SKM-1 treated with dmso at 0.1 percent for 144 hours (cell line): ENCODE data around the gene AMIGO2.

ENCODE experiments used
- DNase-seq: peaks from one replicate; lab custom pipeline; 2025; ENCODE audit not compliant: unreplicated experiment; lab: John Stamatoyannopoulos, UW

Gene AMIGO2

DNA sequence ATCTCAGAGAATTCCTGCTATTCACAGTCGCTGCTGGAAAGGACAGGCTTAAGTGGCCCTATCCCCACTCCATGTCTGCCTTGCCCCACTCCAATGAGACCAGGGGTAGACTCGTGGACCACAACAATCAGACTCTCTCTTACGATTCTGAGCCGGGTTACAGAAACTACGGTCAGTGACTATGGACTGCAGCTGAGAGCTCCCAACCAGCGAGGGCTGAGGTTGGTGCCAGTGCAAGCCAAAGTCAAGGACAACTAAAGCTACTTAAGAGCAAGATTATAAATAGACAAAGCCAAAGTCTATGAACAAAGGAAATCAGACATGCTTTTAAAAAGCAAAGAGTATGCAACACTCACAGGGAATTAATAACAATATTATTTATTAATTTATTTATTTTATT lies 18.3 kb upstream of the AMIGO2 start:
- DNase-seq, result no peak

DNA sequence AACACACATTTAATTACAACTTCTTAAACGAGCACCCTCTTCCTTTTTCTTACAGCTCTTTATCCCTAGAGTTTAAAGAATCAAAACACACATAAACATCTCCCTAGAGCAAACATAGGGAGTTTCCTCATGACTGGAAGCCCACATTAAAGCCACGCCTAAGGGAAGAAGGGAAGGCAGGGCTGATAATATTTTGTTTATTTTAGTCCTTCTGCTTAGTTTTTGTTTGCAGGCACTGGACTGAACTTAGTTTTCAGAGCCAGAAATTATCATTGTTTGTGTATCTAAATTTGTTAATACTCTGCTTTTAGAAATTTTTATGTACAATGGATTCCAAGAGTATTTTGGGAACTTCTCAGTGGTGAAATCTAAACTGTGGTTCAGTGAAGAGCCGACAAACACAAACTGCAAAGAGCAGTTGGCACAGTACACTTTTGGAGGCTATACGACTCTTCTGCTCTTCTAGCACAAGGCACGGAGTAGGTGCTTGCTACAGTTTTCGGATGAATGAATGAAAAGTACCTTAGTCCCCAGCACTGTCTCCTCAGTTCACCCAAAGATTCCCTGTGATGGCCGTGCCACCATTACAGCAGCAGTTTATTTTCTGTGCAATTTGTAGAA lies 17.6 kb upstream of the AMIGO2 start:
- no peak for DNase-seq

DNA sequence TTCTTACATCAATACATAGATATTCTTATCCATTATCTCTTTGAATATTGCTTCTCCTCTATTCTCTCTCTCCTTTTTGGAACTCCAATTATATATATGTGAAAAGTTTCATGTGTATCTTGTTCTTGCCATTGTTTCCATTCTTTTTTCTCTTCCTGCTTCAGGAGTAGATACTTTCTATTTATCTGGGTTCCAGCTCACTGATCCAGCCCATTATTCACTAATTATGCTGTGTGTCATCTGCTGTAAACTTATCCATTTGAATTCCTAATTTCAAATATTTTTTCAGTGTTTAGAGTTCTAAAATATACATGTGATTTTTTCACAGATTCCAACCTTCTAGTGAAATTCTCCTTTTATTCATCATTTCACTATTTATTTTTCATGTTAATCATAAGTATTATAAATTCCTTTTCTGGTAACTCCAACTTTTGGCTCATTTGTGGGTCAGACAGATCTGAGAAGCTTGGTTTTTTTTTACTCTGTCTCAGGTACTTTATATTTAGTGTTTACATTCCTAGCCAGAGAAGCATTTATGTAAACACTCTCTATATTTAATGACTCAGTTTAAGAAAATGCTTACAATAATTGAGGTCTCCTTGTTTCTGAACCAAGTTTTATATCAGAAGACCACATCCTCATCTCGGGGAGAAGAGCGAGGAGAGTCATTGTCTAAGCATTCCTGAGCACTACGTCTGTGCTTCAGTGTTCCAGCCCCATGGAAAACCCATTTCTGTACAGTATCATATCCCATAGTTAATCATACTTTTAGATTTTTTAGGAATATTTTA lies 15.9 kb upstream of the AMIGO2 start:
- DNase-seq, result no peak

DNA sequence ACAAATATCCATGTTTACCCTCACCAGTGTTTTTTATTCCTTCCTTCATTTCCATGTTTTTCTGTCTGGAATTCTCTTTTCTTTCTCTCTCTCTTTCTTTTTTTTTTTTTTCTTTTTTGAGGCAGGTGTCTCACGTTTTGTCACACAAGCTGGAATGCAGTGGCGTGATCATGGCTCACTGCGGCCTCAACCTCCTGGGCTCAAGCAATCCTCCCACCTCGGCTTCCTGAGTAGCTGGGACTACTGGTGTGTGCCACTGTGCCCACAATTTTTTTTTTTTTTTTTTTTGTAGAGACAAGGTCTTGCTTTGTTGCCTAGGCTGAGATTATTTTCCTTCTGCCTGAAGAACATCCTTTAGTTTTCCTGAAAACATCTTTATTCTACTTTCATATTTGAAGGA lies 15.0 kb upstream of the AMIGO2 start:
- DNase-seq, result no peak

DNA sequence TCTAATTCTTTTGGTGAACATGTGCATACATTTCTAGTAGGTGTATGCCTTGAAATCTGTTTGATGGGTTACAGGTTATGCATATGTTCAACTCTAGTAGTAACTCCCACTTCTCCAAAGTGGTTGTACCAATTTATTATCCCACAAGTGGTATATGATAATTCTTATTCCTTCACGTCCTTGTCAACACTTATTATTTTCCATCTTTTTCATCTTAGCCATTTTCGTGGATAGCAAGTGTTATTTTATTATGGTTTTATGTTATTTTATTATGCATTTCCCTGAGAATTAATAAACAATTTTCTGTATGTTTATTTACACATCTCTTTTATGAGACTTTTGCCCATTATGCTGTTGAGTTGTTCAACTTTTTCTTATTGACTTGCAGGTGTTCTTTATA lies 11.2 kb upstream of the AMIGO2 start:
- no peak for DNase-seq

DNA sequence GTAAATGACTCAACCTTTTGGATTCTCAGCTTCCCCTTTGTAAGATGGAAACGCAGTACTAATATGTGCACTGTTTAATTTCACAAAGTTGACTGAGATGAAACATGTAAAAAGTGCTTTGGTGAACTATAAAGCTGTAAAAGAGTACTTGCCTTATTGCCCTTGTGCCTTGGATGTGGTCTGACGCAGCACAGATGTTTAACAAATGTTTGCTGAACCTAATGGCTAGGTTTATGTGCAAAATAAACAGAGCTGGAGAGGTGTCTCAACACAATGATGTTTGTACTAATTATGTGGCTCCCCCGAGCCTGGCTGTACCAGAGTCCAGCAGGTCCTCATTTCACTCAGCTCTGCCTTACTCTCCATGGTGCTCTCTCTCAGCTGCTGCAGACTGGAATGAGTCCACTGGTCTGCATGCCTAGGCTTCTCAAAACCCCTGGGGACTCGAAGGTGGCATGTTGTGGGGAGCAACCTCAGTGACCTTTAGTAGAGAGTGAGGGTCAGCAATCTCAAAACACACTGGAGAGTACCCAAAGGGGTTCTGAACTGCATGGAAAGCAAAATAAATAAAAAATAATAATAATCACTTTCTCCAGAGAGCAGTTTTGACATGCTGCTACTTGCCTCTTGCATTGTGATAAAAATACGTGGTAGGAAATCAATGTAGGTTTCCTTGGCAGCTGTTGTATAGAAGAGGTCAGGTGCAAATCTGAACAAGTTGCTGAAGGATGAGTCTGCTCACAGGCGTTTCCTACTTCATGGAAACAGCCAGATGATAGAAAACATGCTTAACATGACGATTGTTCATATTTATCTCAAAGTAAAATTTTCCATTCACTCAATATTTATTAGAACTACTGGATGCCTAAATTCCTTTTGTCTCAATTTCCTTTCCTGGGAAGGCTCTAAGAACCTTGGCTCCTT lies 8.5 kb upstream of the AMIGO2 start:
- no peak for DNase-seq

DNA sequence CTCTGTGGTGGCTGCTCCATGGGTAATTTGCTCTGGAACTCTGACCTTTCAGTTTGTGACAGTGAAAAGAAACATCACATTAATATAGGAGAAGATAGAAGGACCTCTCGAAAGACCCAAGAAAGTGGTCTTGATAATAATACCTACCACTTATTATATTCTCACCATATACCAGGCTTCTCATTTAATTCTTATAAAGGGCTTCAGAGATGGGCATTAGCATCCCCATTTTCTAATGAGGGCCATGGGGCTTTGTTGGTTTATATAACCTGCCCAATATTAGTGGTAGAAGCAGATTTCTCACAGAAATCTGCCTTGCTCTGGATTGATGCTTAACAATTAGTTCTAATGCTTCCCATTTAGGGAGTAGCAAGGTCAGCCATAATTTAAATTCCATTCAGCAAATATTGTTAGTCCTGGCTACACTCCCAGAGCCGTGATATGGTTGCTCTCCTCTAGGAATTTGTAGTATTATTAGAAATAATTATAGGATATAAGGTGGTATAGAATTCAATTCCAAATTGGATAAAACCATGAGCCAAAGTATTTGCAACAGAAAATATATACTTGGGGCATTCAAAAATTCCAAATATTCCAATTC lies 7.4 kb upstream of the AMIGO2 start:
- no peak for DNase-seq

DNA sequence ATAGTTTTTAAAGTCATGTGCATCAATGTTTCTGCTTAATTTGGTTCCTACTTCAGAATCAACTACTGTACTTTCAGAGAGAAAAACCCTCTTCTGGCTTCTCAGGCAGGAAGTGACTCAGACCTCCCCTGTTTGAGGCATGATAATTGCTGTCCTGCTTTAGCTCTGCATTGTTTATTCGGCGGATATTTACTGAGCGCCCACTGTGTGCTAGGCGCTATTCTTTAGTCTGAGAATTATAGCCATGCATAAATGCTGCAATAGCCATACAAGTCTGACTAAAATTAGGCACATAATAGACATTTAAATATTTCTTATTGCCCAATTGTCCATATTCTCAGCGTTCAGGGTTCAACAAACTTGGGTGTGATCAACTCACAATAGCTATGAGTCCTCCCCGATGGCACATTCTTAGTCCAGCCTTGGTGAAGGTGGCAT lies 6.1 kb upstream of the AMIGO2 start:
- DNase-seq, result peak; percentile 5

DNA sequence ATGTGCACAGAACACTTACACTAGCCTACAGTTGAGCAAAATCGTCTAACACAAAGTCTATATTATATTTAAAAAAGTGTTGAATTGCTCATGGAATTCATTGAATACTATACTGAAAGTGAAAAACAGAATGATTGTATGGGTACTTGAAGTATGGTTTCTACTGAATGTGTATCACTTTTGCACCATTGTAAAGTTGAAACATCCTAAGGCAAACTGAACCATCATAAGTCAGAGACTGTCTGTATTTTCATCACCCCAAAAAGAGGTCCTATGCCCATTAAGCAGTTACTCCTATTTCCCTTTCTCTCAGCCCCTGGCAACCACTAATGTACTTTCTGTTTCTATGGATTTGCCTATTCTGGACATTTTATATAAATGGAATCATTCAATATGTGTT lies 4.4 kb upstream of the AMIGO2 start:
- DNase-seq, result no peak

DNA sequence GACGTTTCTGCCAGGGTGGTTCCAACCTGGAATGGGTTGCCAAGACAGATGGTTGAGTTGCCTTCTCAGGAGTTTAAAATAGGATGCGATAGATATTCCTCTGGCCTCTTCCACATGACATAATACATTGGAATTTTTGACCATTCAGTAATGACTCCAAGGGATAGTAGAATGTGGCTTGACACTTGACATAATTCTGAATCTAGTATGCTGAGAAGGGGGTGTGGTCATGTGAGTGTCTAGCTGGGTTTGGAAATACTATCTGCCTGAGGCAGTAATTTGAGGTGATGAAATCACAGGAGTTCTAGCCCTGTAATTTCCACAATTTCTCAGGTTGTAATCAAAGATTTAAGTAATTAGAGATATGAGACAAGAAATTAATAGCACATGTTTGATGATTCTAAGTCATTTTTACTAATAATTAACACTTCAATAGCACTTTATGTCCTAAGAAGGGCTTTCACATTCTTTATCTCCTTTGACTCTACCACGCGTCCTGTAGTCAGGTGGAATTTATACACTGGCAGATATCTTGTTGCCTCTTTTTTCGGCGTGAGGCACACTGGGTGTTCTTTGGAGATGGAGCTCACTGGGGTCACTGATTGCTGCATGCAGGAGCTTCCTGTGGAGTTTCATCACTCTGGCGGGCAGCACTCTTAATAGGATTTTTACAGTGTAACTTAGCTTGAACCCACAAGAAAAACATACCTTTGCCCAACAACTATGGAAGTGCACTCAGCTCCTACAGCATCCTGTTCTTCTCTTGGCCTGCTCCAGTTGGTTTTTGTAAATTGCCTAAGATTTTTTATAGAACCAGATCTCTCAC lies 3.2 kb upstream of the AMIGO2 start:
- peak; percentile 4 for DNase-seq

DNA sequence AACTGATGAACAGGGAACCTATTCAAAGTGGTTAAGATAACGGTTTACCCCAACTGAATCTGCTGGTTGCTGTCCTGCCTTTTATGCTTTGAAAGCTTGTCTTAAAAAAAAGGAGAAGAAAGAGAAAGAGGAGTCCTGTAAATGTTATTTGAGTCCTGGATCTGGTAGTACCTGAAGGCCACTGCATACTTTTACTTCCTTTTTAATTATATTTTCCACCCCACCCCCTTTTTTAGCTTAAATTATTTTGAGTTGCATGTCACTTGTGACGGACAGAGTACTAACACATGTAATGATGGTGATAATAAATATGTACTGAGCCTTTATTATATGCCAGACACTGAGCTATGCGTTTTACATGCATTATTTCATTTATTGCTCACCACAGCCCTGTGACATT lies 2.5 kb upstream of the AMIGO2 start:
- no peak for DNase-seq

DNA sequence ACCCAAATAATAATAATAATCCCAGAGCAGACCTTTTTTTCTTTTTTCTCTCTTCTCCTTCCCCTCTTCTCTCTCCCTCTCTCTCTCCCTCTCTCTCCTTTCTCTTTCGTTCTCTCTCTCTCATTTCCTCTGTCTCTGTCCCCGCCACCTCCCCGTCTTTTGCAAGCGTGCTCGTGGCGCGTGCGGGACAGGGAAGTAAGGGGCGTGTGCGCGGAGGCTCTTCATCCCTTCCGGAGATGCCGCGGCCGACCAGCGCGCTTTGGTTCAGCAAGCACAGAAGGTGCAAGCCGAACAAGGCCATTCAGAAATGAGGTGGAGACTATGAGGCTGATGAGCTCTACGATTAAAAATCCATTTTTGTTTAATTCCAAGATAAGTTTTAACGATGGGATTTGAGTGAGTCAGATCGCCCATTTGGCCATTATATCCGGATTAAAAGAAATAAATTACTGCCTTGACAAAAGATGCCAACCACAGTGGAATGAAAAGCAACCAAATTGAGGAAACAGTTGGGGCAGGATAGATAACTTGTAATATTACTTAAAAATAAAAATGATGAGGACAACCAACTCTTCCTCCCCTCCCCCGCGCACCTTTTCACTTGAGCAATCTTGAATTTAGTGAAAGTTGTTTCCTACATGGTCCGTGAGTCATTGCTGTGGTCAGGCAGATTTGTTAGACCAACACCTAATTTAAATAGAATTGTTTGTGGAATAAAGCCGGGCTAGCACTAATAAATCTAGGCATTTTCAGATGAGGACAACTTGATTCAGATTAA lies 1.2 kb upstream of the AMIGO2 start:
- DNase-seq, result peak; percentile 21

DNA sequence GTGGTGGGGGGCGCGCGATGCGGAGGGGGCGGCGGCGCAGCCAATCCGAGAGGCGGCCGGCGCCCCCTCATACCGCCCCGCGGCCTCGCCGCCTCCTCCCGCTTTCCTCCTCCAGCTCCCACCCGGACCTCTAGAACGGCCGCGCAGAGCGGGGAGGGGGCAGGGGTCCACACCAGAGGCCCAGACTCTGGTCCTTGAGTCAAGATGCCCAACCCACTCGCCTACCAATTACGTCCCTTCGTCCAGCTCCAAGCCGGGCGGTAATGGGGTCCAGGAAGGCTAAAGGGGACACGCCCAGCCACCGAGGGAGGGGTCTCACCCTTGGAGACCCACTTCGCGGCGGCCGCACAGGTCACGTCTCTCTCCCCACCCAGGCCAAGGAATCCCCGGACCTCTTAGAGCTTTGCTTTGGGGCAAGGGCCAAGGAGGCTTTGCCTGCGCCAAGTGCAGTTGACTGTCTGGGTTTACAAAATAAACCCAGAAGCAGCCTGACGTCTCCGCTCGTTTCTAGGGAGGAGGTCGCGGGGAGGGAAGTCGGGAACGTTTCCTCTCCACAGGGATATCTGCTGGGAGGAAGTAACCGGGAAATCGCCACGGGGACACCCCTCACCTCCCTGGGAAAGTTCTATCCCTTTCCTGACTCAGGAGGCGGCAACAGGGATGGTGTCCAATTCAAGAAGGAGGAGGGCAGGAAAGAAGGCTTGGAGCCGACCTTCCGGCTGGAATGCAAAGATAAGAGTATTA lies 394 bp upstream of the AMIGO2 start:
- DNase-seq, result no peak

DNA sequence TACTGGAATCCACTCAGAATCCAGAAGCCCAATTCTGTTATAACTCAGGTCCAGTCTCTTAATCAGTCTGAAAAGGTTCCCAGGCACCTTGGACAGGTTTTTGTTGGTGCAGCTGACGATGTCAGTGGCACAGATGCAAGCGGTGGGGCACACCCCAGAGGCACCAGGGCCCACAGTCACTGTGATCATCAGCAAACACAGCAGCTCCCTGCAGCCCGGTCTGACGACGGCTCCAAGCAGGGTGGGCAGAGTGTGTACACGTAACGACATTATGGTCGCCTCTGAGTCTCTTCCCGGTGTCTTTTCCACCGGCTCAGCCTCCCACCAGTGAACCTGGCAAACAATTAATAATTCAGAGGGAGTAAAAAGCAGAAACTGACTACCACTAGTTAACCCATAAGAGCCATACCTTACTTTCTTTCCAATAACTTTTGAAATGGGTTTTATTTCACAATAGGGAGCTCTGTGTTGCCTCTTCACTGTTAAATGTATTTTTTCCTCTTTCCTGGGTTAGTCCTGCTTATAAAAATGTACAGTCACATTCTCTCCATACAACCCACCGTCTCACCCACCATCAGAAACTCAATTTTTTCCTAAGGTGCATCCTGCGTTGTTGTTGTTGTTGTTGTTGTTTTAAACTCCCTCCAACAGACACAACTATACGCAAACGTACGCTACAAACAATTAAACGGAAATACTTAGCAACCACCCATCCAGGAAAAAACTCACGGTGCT lies 859 bp downstream of the AMIGO2 start:
- no peak for DNase-seq

DNA sequence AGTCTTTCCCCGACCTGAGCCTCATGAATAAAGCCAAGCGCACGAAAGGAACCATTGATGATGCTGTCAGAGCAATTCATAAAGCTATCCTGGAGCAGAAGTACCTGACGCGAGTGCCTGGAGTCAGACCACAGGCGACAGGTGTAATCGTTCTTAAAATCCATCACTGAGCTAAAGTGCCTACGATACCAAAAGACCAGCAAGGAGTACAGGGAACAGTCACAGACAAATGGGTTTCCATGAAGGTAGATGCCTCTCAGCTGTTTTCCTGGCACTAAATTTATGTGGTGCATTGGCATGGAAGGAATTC lies 1.7 kb downstream of the AMIGO2 start:
- DNase-seq, result no peak

DNA sequence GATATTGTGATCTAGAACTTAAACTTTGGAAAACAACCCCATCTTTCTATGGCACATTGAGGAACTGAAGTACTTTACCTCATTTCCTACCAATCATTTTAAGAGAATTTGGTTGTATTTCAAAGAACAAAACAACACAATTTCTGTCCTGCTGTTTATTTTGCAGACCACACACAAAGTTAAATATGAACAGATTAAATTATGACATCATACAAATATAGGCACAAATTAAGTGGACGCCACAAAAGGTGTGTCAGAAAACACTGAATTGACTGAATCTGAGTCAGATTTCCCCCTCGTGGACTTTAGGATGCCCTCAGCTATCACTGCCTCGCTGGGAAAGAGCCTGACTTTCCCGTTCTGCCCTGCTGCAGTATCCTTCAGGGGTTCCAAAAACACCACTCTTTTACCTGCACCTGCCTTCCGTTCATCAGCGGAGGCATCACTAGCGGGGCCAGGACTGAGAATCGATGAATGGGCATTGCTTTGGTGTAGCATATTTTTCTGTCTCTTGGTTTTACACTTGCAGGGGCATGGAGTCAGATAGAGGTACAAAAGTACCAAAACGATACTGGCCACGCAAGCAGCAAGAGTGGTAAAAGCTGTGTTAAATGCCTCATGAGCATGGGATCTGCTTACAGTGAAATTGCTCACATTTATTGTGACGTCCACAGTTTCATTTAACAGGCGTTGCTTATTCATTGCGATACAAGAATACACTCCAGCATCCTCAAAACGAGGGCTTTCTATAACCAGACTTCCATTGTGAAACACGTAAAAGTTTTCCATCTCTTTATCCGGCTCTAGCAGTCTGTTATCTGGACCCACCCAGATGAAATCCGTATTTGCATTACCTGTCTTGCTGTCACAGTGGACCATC lies 2.3 kb downstream of the AMIGO2 start:
- no peak for DNase-seq
